ENCODE measurements around the gene HOXC9. TPM values are rescaled to one million over a fixed set of nuclear protein-coding genes. Genes with fewer than 3 reads are reported as not detected.

Gene HOXC9
- total RNA-seq, 4 donors from 2014 or later = 7.6 to 25.1 (median 13.0) TPM

GRCh38 chr12:53974084-53975063 is 25.6 kb upstream of the HOXC9 start, which contains the start of gene HOTAIR:
TSS of gene HOTAIR (minus strand) at chr12:53974954.
- no peak for TF ChIP-seq CTCF (IDR thresholded peaks at IDR 0.05; ENCODE audit: low read depth)

DNA sequence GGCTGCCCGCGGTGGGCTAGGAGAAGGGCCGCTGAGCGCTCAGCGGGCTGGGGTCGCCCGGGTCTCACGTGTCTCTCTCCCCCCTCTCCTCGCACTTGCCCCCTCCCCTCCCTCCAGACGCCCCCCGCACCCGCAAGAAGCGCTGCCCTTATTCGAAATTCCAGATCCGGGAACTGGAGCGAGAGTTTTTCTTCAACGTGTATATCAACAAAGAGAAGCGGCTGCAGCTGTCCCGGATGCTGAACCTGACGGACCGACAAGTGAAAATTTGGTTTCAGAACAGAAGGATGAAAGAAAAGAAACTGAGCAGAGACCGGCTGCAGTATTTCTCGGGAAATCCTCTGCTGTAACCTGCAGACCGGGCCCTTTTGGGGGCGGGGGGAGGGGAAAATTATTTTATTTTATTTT is 24.9 kb upstream of the HOXC9 start:
- no peak for TF ChIP-seq CTCF (IDR thresholded peaks at IDR 0.05; ENCODE audit: low read depth)

- no peak for TF ChIP-seq CTCF (IDR thresholded peaks at IDR 0.05; ENCODE audit: low read depth)
Observed at GRCh38 chr12:53975479-53976152, 24.3 kb upstream of the HOXC9 start.

DNA sequence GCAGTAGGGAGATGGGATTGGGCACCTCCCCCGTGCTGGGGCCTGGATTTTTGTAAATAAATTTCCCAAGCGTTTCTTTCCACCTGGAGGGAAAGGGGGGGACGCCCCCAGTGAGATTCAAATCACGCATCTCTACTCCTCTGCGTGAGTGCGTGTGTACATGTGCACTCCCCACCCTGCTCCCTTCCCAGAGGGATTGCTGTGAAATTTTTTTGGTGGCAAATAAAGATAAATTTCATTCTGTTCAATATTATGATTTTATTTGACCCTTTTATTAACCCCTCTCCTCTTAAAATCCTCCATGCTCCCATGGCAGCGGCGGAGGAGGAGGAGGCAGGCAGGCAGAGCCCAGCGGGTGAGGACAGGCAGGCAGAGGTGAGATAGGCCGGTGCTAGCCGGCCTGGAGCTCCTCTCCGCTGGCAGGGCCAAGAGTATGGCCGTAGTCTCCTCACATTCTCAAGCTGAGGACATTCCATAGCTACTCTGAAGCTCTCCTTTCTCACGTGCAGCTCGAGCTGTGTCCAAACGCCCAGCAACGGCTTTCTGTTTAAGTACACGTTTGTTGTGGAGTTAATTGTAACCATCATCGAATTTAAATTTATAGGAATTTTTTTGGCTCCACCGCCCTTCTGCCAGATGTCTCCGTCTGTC is 23.7 kb upstream of the HOXC9 start:
- no peak for TF ChIP-seq CTCF (IDR thresholded peaks at IDR 0.05; ENCODE audit: low read depth)

GRCh38 chr12:53976823-53977595 is 23.0 kb upstream of the HOXC9 start:
- TF ChIP-seq CTCF (IDR thresholded peaks at IDR 0.05; ENCODE audit: low read depth) = no peak

GRCh38 chr12:53977596-53978445 is 22.1 kb upstream of the HOXC9 start:
- TF ChIP-seq CTCF (IDR thresholded peaks at IDR 0.05; ENCODE audit: low read depth) = no peak
